ENCODE measurements around the gene MRGPRX4. TPM values are rescaled to one million over a fixed set of nuclear protein-coding genes. Genes with fewer than 3 reads are reported as not detected.
"Not testable (repeated sequence)": the region's sequence is repeated elsewhere in the genome, so short reads cannot be mapped to it uniquely, and the experiment has no call there.

The MRGPRX4 gene
- total RNA-seq, 1 donor from 2014 or later: not detected

DNA sequence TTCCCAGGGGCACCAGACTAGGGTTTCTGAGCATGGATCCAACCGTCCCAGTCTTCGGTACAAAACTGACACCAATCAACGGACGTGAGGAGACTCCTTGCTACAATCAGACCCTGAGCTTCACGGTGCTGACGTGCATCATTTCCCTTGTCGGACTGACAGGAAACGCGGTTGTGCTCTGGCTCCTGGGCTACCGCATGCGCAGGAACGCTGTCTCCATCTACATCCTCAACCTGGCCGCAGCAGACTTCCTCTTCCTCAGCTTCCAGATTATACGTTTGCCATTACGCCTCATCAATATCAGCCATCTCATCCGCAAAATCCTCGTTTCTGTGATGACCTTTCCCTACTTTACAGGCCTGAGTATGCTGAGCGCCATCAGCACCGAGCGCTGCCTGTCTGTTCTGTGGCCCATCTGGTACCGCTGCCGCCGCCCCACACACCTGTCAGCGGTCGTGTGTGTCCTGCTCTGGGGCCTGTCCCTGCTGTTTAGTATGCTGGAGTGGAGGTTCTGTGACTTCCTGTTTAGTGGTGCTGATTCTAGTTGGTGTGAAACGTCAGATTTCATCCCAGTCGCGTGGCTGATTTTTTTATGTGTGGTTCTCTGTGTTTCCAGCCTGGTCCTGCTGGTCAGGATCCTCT lies 709 bp downstream of the MRGPRX4 start:
- no peaks in the 10 kb centered on the region for H3K4me1 Mint-ChIP-seq (ENCODE audit: low read depth, unreplicated experiment)
- FAIRE-seq: no peak
- no peaks in the 10 kb centered on the region for H3K4me1 ChIP-seq (ENCODE audit: insufficient read depth, low read length)
- no peaks in the 10 kb centered on the region for H3K9me3 ChIP-seq (ENCODE audit: insufficient read depth, low read depth, low read length)
- no peak overlapping the region for H3K9ac ChIP-seq (ENCODE audit: low read length)
- no peak for DNase-seq (ENCODE audit: low read depth)
- H3K4me3 ChIP-seq (ENCODE audit: insufficient read depth, low read depth, low read length): no peak overlapping the region
- peaks cover 4% of the 10 kb centered on the region for H3K9me3 Mint-ChIP-seq (ENCODE audit: unreplicated experiment)
- H3K27me3 ChIP-seq (ENCODE audit: insufficient read depth, low read length): no peaks in the 10 kb centered on the region
- no peaks in the 10 kb centered on the region for H4K20me1 ChIP-seq (ENCODE audit: insufficient read depth, low read length)
- no peak for TF ChIP-seq EZH2 (IDR thresholded peaks at IDR 0.05; ENCODE audit: insufficient read depth, low read length)
- TF ChIP-seq, protein P1, sequence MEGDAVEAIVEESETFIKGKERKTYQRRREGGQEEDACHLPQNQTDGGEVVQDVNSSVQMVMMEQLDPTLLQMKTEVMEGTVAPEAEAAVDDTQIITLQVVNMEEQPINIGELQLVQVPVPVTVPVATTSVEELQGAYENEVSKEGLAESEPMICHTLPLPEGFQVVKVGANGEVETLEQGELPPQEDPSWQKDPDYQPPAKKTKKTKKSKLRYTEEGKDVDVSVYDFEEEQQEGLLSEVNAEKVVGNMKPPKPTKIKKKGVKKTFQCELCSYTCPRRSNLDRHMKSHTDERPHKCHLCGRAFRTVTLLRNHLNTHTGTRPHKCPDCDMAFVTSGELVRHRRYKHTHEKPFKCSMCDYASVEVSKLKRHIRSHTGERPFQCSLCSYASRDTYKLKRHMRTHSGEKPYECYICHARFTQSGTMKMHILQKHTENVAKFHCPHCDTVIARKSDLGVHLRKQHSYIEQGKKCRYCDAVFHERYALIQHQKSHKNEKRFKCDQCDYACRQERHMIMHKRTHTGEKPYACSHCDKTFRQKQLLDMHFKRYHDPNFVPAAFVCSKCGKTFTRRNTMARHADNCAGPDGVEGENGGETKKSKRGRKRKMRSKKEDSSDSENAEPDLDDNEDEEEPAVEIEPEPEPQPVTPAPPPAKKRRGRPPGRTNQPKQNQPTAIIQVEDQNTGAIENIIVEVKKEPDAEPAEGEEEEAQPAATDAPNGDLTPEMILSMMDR (IDR thresholded peaks at IDR 0.05; ENCODE audit: insufficient read depth, low read depth, low read length): no peak
- H3K27ac ChIP-seq (ENCODE audit: low read depth, low read length): no peak overlapping the region
- H3K4me3 Mint-ChIP-seq (ENCODE audit: unreplicated experiment): no peak overlapping the region
- H3K27me3 Mint-ChIP-seq (ENCODE audit: low read depth, unreplicated experiment): peaks cover 3% of the 10 kb centered on the region
- H3K36me3 ChIP-seq (ENCODE audit: insufficient read depth, low read length): no peaks in the 10 kb centered on the region
- H3K27ac Mint-ChIP-seq (ENCODE audit: unreplicated experiment): no peak overlapping the region
- no peak overlapping the region for H3K4me2 ChIP-seq (ENCODE audit: low read length)
- H2AFZ ChIP-seq (ENCODE audit: low read depth, low read length): no peak overlapping the region
- H3K36me3 Mint-ChIP-seq (ENCODE audit: low read depth, unreplicated experiment): no peaks in the 10 kb centered on the region
- H3K79me2 ChIP-seq (ENCODE audit: insufficient read depth, low read length): no peaks in the 10 kb centered on the region

- no peaks in the 10 kb centered on the region for H3K9me3 ChIP-seq (ENCODE audit: insufficient read depth, low read depth, low read length)
- no peaks in the 10 kb centered on the region for H3K27me3 ChIP-seq (ENCODE audit: insufficient read depth, low read length)
- no peaks in the 10 kb centered on the region for H3K36me3 Mint-ChIP-seq (ENCODE audit: low read depth, unreplicated experiment)
- H3K9me3 Mint-ChIP-seq (ENCODE audit: unreplicated experiment): no peaks in the 10 kb centered on the region
- no peak overlapping the region for H3K27ac Mint-ChIP-seq (ENCODE audit: unreplicated experiment)
- FAIRE-seq: no peak
- no peak overlapping the region for H2AFZ ChIP-seq (ENCODE audit: low read depth, low read length)
- H3K36me3 ChIP-seq (ENCODE audit: insufficient read depth, low read length): no peaks in the 10 kb centered on the region
- no peak overlapping the region for H3K27ac ChIP-seq (ENCODE audit: low read depth, low read length)
- H3K79me2 ChIP-seq (ENCODE audit: insufficient read depth, low read length): no peaks in the 10 kb centered on the region
- H3K4me3 Mint-ChIP-seq (ENCODE audit: unreplicated experiment): no peak overlapping the region
- H4K20me1 ChIP-seq (ENCODE audit: insufficient read depth, low read length): no peaks in the 10 kb centered on the region
- H3K4me1 ChIP-seq (ENCODE audit: insufficient read depth, low read length): no peaks in the 10 kb centered on the region
- TF ChIP-seq, protein P1 (IDR thresholded peaks at IDR 0.05; ENCODE audit: insufficient read depth, low read depth, low read length): no peak
- no peak for TF ChIP-seq EZH2 (IDR thresholded peaks at IDR 0.05; ENCODE audit: insufficient read depth, low read length)
- H3K27me3 Mint-ChIP-seq (ENCODE audit: low read depth, unreplicated experiment): peaks cover 5% of the 10 kb centered on the region
- no peak for DNase-seq (ENCODE audit: low read depth)
- no peak overlapping the region for H3K4me3 ChIP-seq (ENCODE audit: insufficient read depth, low read depth, low read length)
- H3K9ac ChIP-seq (ENCODE audit: low read length): no peak overlapping the region
- H3K4me2 ChIP-seq (ENCODE audit: low read length): no peak overlapping the region
- H3K4me1 Mint-ChIP-seq (ENCODE audit: low read depth, unreplicated experiment): no peaks in the 10 kb centered on the region
Measured at GRCh38 chr11:18188796-18189195, 16.2 kb downstream of the MRGPRX4 start.

DNA sequence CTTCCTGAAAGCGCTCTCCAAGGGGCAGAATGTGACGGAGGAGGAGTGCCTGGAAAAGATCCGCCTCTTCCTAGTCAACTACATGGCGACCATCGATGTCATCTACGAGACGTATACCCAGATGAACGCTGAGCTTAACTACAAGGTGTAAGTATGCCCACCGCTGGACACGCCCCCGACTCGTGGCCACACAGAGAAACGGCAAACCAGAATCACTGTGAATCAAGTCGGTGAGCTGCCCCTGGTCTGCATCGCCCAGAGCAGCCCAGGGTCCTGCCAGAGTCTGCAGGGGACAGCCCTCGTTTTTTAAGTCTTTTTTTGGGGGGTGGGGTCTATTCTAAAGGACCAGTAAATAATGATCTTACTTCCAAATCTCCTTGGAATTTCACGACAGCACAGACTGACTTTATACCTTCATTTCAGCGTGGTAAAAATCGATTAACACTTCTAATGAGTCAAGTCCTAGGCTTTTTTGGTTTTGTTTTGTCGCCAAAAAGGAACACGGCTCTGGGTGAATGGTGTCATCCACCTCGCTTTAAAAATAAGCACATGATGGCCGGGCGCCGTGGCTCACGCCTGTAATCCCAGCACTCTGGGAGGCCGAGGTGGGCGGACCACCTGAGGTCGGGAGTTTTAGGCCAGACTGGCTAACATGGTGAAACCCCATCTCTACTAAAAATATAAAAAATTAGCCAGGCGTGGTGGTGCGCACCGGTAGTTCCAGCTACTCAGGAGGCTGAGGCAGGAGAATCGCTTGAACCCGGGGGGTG lies 17.0 kb downstream of the MRGPRX4 start:
- not testable (repeated sequence) for H3K4me2 ChIP-seq (ENCODE audit: low read length); H3K79me2 ChIP-seq (ENCODE audit: insufficient read depth, low read length); H3K9me3 ChIP-seq (ENCODE audit: insufficient read depth, low read depth, low read length); H3K27ac Mint-ChIP-seq (ENCODE audit: unreplicated experiment); H3K4me1 Mint-ChIP-seq (ENCODE audit: low read depth, unreplicated experiment); FAIRE-seq; H3K27me3 Mint-ChIP-seq (ENCODE audit: low read depth, unreplicated experiment); H3K36me3 ChIP-seq (ENCODE audit: insufficient read depth, low read length); H3K27me3 ChIP-seq (ENCODE audit: insufficient read depth, low read length); H3K4me3 Mint-ChIP-seq (ENCODE audit: unreplicated experiment); H3K9me3 Mint-ChIP-seq (ENCODE audit: unreplicated experiment); H4K20me1 ChIP-seq (ENCODE audit: insufficient read depth, low read length); H3K9ac ChIP-seq (ENCODE audit: low read length); H2AFZ ChIP-seq (ENCODE audit: low read depth, low read length); H3K4me1 ChIP-seq (ENCODE audit: insufficient read depth, low read length); H3K36me3 Mint-ChIP-seq (ENCODE audit: low read depth, unreplicated experiment); H3K27ac ChIP-seq (ENCODE audit: low read depth, low read length); DNase-seq (ENCODE audit: low read depth); H3K4me3 ChIP-seq (ENCODE audit: insufficient read depth, low read depth, low read length)

Measured in astrocyte (in vitro differentiated cells and primary cell).